Activated CD4-positive, alpha-beta T cell treated with anti-CD3 and anti-CD28 coated beads, Interleukin-2, amount 50 U/mL, for 24 hours (primary cell): Measurements from ENCODE around the gene SKIL.

Experiments used
- DNase-seq, 2 donors: peaks; one replicate each; pipeline ENCODE4 v3.0.0-alpha.2; 2020; ENCODE audit warnings: low read depth in 1 of 2, low spot score in 1 of 2

SKIL gene

DNA sequence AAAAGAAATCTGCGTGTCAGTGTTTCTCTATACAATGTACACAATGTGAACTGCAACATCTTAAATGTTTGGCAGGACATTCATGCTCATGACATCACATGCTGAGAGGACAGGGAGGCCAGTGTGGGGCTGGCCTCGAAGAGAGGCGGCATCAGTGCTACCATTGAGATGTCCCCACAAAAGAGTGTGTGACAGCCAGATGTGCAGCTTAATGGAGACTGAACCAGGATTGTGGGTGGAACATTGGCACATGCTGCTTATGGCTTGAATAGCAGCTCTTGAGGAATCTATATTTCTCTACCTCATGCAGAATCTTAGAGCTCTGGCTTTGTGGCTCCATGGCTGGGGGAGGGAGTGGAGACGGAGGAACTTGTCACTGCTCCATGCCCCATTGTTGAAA is 79.7 kb downstream of the SKIL start:
- no peak for DNase-seq

DNA sequence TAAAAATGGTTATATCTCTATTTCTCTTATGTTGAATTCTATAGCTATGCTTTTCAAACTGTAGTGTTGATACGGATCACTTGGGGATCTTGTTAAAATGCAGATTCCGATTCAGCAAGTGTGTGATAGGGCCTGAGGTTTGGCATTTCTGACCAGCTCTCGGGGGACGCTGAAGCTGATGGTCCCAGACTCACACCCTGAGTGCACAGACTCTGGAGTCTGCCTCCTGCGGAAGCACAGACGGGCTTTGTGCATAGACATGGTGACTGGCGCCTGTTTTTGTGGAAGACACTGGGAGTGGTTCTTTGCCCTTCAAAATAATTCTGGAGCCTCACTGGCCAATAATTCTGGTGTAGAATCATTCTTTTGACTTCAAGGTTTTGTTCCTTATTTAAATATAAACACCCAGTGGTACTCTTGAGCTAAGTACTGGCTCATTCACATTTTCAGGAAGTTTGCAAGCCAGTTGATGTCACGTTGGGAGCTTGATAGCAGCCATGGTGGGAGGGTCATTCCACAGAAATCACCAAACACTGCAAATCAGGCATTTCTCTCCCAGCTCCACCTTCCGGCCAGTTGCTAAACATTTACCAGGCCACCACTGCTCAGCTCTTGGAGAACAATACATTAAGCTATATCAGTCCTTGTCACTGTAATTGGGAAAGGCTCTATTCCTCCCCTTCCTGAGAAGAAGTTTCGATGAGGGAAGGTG is 80.3 kb downstream of the SKIL start:
- DNase-seq: no peak

DNA sequence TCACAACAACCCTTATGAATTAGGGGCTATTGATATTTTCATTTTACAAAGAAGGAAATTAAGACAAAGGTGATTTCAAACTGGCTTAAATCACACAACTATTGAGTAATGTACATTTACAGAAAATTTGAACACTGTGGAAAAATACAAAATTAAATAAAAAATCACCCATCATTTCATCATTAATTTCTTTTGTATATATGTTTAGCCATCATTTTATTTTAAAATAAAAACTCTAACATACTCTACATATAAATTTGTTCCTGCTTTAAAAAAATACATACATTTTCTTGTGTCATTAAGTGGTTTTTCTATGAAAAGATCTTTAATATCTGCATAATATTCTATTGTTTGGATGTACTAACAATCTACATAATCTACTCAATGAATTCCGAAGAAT is 81.3 kb downstream of the SKIL start:
- no peak for DNase-seq

DNA sequence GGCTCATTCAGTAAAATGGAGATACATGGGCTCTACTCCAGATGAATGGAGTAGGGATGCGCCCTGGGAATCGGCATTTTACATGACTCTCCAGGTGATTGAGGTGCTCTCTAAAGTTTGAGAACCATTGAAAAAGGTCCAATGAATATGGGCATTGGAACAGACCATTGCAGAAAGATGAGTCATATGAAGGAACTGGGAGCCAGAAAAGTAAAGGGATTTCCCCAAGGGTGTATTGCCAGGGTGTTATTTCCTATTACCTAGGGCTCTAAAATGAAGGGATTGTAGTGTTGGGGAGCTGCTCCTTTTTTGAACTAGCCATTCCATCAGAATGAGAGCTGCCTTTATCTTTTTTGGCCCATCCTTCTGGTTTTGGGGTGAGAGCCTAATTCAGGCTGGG is 82.8 kb downstream of the SKIL start:
- DNase-seq: no peak

DNA sequence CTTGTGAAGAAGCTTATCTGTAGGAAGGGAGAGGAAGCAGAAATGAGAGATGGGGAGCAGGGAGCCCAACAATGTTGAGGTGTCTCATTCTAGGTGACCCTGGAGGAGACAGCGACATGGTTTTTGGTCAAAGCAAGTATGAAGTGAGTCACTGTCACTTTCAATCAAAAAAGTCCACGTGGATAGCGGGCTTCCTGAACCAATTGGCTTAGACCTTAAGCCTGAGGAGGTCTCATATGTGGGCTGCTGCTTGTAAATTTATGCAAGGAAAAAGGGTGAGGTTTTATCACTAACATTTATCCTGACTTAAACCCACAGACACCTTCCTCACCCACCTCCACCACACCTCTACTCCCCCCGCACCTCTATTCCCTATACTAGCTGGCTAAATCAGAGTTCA is 83.9 kb downstream of the SKIL start:
- no peak for DNase-seq

DNA sequence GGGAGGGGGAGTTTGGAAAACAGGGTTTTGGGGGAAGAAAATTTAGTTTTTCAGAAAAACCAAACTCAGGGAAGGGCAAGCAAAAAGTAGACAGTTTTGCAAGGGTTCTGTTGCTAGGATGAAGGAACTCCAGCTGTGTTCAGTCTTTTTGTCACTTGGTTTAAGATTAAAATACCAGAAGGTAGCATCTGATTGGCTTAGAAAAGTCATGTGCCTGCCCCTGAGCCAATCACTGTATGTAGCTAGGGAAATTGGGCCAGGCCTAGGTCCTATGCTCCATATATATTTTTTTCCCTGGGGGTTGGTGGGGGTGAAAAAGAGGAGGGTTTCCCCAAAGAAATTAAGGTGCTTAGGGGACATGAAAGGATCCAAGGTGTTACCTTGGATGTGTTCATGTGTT is 85.4 kb downstream of the SKIL start:
- DNase-seq: no peak

DNA sequence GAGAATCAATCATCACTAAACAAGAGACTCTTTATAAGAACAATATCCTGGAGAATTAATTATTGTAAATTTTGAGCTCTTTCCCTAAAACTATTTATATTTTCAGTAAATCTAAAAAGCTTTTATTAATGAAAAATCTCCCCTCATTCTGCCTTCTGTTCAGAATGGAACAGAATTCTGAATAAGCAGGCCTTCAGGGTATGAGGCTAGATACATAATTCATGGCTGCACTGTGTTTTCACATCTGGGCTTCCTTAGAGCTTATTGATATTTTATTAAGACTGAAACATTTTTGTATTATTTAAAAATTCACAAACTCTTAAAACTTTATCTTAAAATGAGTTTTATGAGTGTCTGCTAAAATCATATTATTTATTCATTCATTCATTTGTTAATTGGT is 85.9 kb downstream of the SKIL start:
- no peak for DNase-seq
